Astrocyte (in vitro differentiated cells and primary cell): ENCODE measurements around the gene TOP3A. TPM values are rescaled to one million over a fixed set of nuclear protein-coding genes. Genes with fewer than 3 reads are reported as not detected.

ENCODE experiments used
- DNase-seq: peaks from one replicate; pipeline ENCODE4 v3.0.0-alpha.2; 2010; ENCODE audit warnings: low read depth
- FAIRE-seq: peaks from 2 replicates; lab custom pipeline; 2011; peaks lifted over from hg19 to GRCh38; lab: Jason Lieb, UNC
- H2AFZ ChIP-seq: 2 replicates; pipeline ENCODE4 v1.6.0; 2012; ENCODE audit warnings: low read depth, low read length, inconsistent platforms
- H3K27ac ChIP-seq: 2 replicates; pipeline ENCODE4 v1.5.1; 2011; ENCODE audit warnings: low read depth, low read length, inconsistent platforms
- H3K27me3 ChIP-seq: 2 replicates; pipeline ENCODE4 v1.6.0; 2011; ENCODE audit warnings: low read length, inconsistent platforms; ENCODE audit not compliant: insufficient read depth
- H3K36me3 ChIP-seq: 2 replicates; pipeline ENCODE4 v1.5.1; 2011; ENCODE audit warnings: low read length, inconsistent platforms; ENCODE audit not compliant: insufficient read depth
- H3K4me1 ChIP-seq: 2 replicates; pipeline ENCODE4 v1.5.1; 2011; ENCODE audit warnings: low read length, inconsistent platforms; ENCODE audit not compliant: insufficient read depth
- H3K4me2 ChIP-seq: 2 replicates; pipeline ENCODE4 v1.6.0; 2012; ENCODE audit warnings: low read length, inconsistent platforms
- H3K4me3 ChIP-seq: 2 replicates; pipeline ENCODE4 v1.5.1; 2011; ENCODE audit warnings: low read depth, mild to moderate bottlenecking, low read length, inconsistent platforms; ENCODE audit not compliant: insufficient read depth
- H3K79me2 ChIP-seq: 2 replicates; pipeline ENCODE4 v1.6.0; 2012; ENCODE audit warnings: mild to moderate bottlenecking, low read length, inconsistent platforms; ENCODE audit not compliant: insufficient read depth
- H3K9ac ChIP-seq: 2 replicates; pipeline ENCODE4 v1.6.0; 2012; ENCODE audit warnings: mild to moderate bottlenecking, low read length, inconsistent platforms
- H3K9me3 ChIP-seq: 2 replicates; pipeline ENCODE4 v1.5.1; 2012; ENCODE audit warnings: low read depth, mild to moderate bottlenecking, low read length, inconsistent platforms; ENCODE audit not compliant: insufficient read depth
- H4K20me1 ChIP-seq: 2 replicates; pipeline ENCODE4 v1.6.0; 2012; ENCODE audit warnings: low read length, inconsistent platforms; ENCODE audit not compliant: insufficient read depth
- H3K27ac Mint-ChIP-seq: one replicate; pipeline ENCODE4 v1.8.0; 2021; ENCODE audit warnings: mild to moderate bottlenecking, mixed read lengths; ENCODE audit not compliant: unreplicated experiment
- H3K27me3 Mint-ChIP-seq: one replicate; pipeline ENCODE4 v1.8.0; 2021; ENCODE audit warnings: low read depth, mixed read lengths; ENCODE audit not compliant: unreplicated experiment
- H3K36me3 Mint-ChIP-seq: one replicate; pipeline ENCODE4 v1.8.0; 2021; ENCODE audit warnings: low read depth, mixed read lengths; ENCODE audit not compliant: unreplicated experiment
- H3K4me1 Mint-ChIP-seq: one replicate; pipeline ENCODE4 v1.8.0; 2021; ENCODE audit warnings: low read depth, mixed read lengths; ENCODE audit not compliant: unreplicated experiment
- H3K4me3 Mint-ChIP-seq: one replicate; pipeline ENCODE4 v1.8.0; 2021; ENCODE audit warnings: mild to moderate bottlenecking, moderate library complexity, mixed read lengths; ENCODE audit not compliant: unreplicated experiment
- H3K9me3 Mint-ChIP-seq: one replicate; pipeline ENCODE4 v1.8.0; 2021; ENCODE audit warnings: mild to moderate bottlenecking, mixed read lengths; ENCODE audit not compliant: unreplicated experiment
- EZH2 ChIP-seq: IDR thresholded peaks from 2 replicates; pipeline ENCODE4 v1.6.1; 2012; ENCODE audit warnings: mild to moderate bottlenecking, low read length, inconsistent platforms; ENCODE audit not compliant: insufficient read depth
- total RNA-seq: library from RNA; stranded (reverse); gene quantifications from 2 replicates; pipeline ENCODE4 v1.2.1, GENCODE V29; 2021
- TF ChIP-seq, protein P1 (sequence below): IDR thresholded peaks from 2 replicates; pipeline ENCODE4 v1.5.1; 2011; ENCODE audit warnings: low read depth, mild to moderate bottlenecking, inconsistent platforms, low read length, moderate library complexity; ENCODE audit not compliant: insufficient read depth

TOP3A gene
- total RNA-seq, 1 donor from 2014 or later, result 31.0 TPM

DNA sequence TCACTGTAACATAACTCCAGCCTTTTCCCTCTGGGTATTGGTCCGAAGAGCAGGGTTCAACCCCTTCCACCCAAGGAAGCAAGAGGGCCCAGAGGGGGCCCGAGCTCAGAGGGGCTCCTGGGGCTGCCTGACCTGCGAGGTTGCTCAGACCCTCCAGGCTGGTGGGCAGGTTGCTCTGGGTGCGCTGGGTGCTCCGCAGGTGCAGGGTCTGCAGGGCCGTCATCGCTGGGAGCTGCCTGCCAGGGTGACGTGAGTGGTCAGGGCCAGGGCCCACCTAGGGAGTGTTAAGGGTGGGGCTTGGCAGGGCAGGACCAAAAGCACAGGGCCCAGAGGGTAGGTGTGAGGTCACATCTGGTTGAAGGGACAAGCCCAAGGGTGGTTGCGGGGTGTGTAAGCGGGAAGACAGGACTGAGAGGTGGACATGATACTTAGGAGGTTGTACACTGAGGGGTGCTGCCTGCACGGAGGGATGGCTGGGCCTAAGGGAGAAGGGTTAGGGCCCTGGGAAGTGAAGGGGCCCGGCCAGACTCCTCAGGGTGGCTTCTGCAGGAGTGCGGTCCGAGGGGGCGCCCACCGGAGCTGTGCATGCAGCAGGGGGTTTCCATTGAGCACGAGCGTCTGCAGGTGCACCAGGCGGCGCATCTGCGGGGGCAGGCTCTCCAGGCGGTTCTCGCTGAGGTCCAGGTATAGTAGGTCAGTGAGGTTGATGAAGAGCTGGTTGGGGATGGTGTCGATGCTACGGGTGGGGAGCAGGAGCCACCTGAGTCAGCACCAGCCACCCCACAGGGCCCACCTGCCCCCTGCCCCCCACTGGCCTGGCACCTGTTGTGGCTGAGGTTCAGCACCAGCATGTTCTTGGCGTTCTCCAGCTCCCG is 60.6 kb downstream of the TOP3A start:
- no peak for TF ChIP-seq EZH2
- TF ChIP-seq, protein P1, sequence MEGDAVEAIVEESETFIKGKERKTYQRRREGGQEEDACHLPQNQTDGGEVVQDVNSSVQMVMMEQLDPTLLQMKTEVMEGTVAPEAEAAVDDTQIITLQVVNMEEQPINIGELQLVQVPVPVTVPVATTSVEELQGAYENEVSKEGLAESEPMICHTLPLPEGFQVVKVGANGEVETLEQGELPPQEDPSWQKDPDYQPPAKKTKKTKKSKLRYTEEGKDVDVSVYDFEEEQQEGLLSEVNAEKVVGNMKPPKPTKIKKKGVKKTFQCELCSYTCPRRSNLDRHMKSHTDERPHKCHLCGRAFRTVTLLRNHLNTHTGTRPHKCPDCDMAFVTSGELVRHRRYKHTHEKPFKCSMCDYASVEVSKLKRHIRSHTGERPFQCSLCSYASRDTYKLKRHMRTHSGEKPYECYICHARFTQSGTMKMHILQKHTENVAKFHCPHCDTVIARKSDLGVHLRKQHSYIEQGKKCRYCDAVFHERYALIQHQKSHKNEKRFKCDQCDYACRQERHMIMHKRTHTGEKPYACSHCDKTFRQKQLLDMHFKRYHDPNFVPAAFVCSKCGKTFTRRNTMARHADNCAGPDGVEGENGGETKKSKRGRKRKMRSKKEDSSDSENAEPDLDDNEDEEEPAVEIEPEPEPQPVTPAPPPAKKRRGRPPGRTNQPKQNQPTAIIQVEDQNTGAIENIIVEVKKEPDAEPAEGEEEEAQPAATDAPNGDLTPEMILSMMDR, result no peak
- Histone ChIP-seq H4K20me1 (peaks cover 73% of the 10 kb centered on the region), H3K9ac (no peak overlapping the region), H3K27me3 (no peaks in the 10 kb centered on the region), H3K27ac (no peak overlapping the region), H3K9me3 (no peaks in the 10 kb centered on the region), H3K79me2 (peaks cover 46% of the 10 kb centered on the region), H3K4me1 (peaks cover 13% of the 10 kb centered on the region), H3K4me3 (no peak overlapping the region), H3K4me2 (no peak overlapping the region), H3K36me3 (peaks cover 23% of the 10 kb centered on the region), H2AFZ (no peak overlapping the region)
- H3K36me3 Mint-ChIP-seq, result peaks cover 13% of the 10 kb centered on the region
- H3K27me3 Mint-ChIP-seq, result no peaks in the 10 kb centered on the region
- peak overlapping the region; percentile 12 for H3K27ac Mint-ChIP-seq
- no peak overlapping the region for H3K4me3 Mint-ChIP-seq
- no peaks in the 10 kb centered on the region for H3K9me3 Mint-ChIP-seq
- peaks cover 11% of the 10 kb centered on the region for H3K4me1 Mint-ChIP-seq
- FAIRE-seq (no peak), DNase-seq (no peak)

DNA sequence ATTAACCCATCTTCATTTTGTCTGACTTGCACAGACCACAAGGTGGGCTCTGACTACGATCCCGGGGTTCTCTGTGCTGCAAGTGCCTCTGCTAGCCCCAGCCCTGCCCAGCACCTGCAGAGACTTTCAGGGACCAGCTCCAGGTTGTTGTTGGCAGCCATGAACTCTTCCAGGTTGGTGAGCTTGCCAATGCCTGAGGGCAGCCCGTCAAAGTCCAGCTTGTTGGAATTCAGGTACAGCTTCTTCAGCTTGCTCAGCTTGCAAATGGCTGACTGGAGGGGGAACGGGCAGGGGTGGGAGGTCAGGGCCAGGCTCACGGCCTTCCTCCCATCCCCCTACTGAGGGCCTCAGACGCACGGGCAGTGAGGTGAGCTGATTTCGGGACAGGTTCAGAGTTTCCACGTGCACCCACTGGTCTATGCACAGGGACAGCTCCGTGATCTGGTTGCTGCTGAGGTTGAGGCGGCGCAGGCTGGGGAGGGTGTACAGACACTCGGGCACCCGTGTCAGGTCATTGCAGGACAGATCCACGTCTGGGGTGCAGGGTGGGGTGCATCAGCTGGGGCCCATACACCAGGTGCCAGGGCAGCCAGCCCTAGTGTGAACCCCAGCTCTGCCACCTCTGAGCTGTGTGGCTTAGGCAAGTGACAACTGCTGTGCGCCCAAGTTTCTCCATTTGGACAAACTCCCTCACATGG is 61.5 kb downstream of the TOP3A start:
- no peak overlapping the region for H3K4me3 Mint-ChIP-seq
- no peak overlapping the region for H3K27ac Mint-ChIP-seq
- no peak overlapping the region for H3K27ac ChIP-seq
- TF ChIP-seq EZH2, result no peak
- TF ChIP-seq, protein P1, result no peak
- peaks cover 42% of the 10 kb centered on the region for H3K79me2 ChIP-seq
- H2AFZ ChIP-seq, result no peak overlapping the region
- H3K9me3 Mint-ChIP-seq, result no peaks in the 10 kb centered on the region
- H3K27me3 ChIP-seq, result no peaks in the 10 kb centered on the region
- H3K4me2 ChIP-seq, result no peak overlapping the region
- peaks cover 29% of the 10 kb centered on the region for H3K36me3 ChIP-seq
- no peaks in the 10 kb centered on the region for H3K9me3 ChIP-seq
- H3K4me3 ChIP-seq, result no peak overlapping the region
- peaks cover 12% of the 10 kb centered on the region for H3K4me1 ChIP-seq
- no peaks in the 10 kb centered on the region for H3K27me3 Mint-ChIP-seq
- no peak overlapping the region for H3K9ac ChIP-seq
- FAIRE-seq (no peak), DNase-seq (no peak)
- peaks cover 81% of the 10 kb centered on the region for H4K20me1 ChIP-seq
- peaks cover 11% of the 10 kb centered on the region for H3K4me1 Mint-ChIP-seq
- peaks cover 14% of the 10 kb centered on the region for H3K36me3 Mint-ChIP-seq
